NCI-H1105 (cell line): ENCODE data around the gene ST6GALNAC6.
"Not testable (repeated sequence)": the region's sequence is repeated elsewhere in the genome, so short reads cannot be mapped to it uniquely, and the experiment has no call there.

Experiments
- DNase-seq: peaks from one replicate; lab custom pipeline; 2025; lab: John Stamatoyannopoulos, UW

The ST6GALNAC6 gene

GRCh38 chr9:127873223-127873691 lies 26.1 kb downstream of the ST6GALNAC6 start:
- no peak for DNase-seq

- no peak for DNase-seq
These were observed 26.8 kb downstream of the ST6GALNAC6 start for GRCh38 chr9:127872369-127873222.

GRCh38 chr9:127871531-127871930 lies 27.9 kb downstream of the ST6GALNAC6 start:
- DNase-seq = no peak

GRCh38 chr9:127870887-127871286 lies 28.5 kb downstream of the ST6GALNAC6 start:
- DNase-seq = no peak

- DNase-seq = not testable (repeated sequence)
These were observed 29.3 kb downstream of the ST6GALNAC6 start for GRCh38 chr9:127870153-127870491.

GRCh38 chr9:127869310-127870152 lies 29.9 kb downstream of the ST6GALNAC6 start:
- peak; percentile 70 for DNase-seq

- no peak for DNase-seq
These were observed 31.0 kb downstream of the ST6GALNAC6 start for GRCh38 chr9:127868278-127868902.

GRCh38 chr9:127867356-127868277 lies 31.8 kb downstream of the ST6GALNAC6 start:
- DNase-seq = no peak

GRCh38 chr9:127866535-127866934 lies 32.9 kb downstream of the ST6GALNAC6 start:
- no peak for DNase-seq

GRCh38 chr9:127865645-127866464 lies 33.5 kb downstream of the ST6GALNAC6 start:
- DNase-seq = no peak

- no peak for DNase-seq
These were observed 36.2 kb downstream of the ST6GALNAC6 start for GRCh38 chr9:127863191-127863621.

- DNase-seq = no peak
These were observed 37.1 kb downstream of the ST6GALNAC6 start for GRCh38 chr9:127862075-127863011.

- DNase-seq = no peak
These were observed 38.6 kb downstream of the ST6GALNAC6 start for GRCh38 chr9:127860779-127861178.

- no peak for DNase-seq
These were observed 39.1 kb downstream of the ST6GALNAC6 start for GRCh38 chr9:127860260-127860659.

- peak; percentile 5 for DNase-seq
These were observed 41.3 kb downstream of the ST6GALNAC6 start for GRCh38 chr9:127858041-127858512.

GRCh38 chr9:127857278-127857677 lies 42.1 kb downstream of the ST6GALNAC6 start:
- no peak for DNase-seq

GRCh38 chr9:127856729-127857116 lies 42.7 kb downstream of the ST6GALNAC6 start:
- DNase-seq = no peak

GRCh38 chr9:127856094-127856728 lies 43.2 kb downstream of the ST6GALNAC6 start:
- no peak for DNase-seq

- DNase-seq = no peak
These were observed 43.9 kb downstream of the ST6GALNAC6 start for GRCh38 chr9:127855522-127855921.
